GM12878 (cell line): ENCODE results near the gene KLKB1. TPM values are rescaled to one million over a fixed set of nuclear protein-coding genes. Genes with fewer than 3 reads are reported as not detected.

Experiments used
- ATAC-seq: fragments of 200-7000 bp; cut with Tn5 transposase; 3 replicates; pipeline ENCODE4 v1.9.1; 2020; ENCODE audit warnings: mild to moderate bottlenecking, moderate library complexity
- BruUV-seq: library from RNA; stranded (reverse); fragments of 400-500 nt; replicated peaks from 2 replicates; lab custom pipeline; 2021; lab: Mats Ljungman, UMichigan
- CTCF ChIA-PET: fragments of 300-600 bp; sonication (Branson Sonifier 250); formaldehyde crosslinking; extraction: SDS; loops from one replicate; lab custom pipeline; 2021; ENCODE audit warnings: inconsistent platforms; lab: Yijun Ruan, JAX
- POLR2A ChIA-PET: fragments of 350-600 bp; formaldehyde crosslinking; extraction: SDS; loops from one replicate; lab custom pipeline; 2021; ENCODE audit warnings: inconsistent platforms; lab: Charles Lee
- RAD21 ChIA-PET: fragments of 300-600 bp; sonication (Branson Sonifier 250); formaldehyde crosslinking; loops from one replicate; lab custom pipeline; 2023; ENCODE audit warnings: antibody characterized with exemption; ENCODE audit not compliant: unreplicated experiment; lab: Charles Lee
- SMC1A ChIA-PET: fragments of 300-600 bp; sonication (Branson Sonifier 250); formaldehyde crosslinking; loops from one replicate; lab custom pipeline; 2023; ENCODE audit not compliant: unreplicated experiment, uncharacterized antibody; lab: Charles Lee
- DNase-seq: peaks from one replicate; pipeline ENCODE4 v3.0.0-alpha.2; 2011; ENCODE audit warnings: low read depth, low spot score
- FAIRE-seq: peaks from 3 replicates; lab custom pipeline; 2011; peaks lifted over from hg19 to GRCh38; lab: Jason Lieb, UNC
- H2AFZ ChIP-seq: 2 replicates; pipeline ENCODE4 v1.6.0; 2011; ENCODE audit warnings: low read depth, low read length, control low read depth; ENCODE audit not compliant: control insufficient read depth
- H3K27ac ChIP-seq: 2 replicates; pipeline ENCODE4 v1.5.1; 2011; ENCODE audit warnings: control low read depth; ENCODE audit not compliant: control insufficient read depth, insufficient read depth
- H3K27me3 ChIP-seq, 2 experiments: replicated peaks in 1 of 2; 2 replicates each; pipeline versions ENCODE4 v1.6.0 to v1.6.1; 2011; ENCODE audit warnings: low read length in 1 of 2; ENCODE audit not compliant: control insufficient read depth in 2 of 2, insufficient read depth in 2 of 2
- H3K36me3 ChIP-seq, 2 experiments: 2 replicates each; pipeline ENCODE4 v1.5.1; 2011; ENCODE audit warnings: low read length in 1 of 2; ENCODE audit not compliant: control insufficient read depth in 2 of 2, insufficient read depth in 2 of 2
- H3K4me1 ChIP-seq: 2 replicates; pipeline ENCODE4 v1.6.1; 2011; ENCODE audit warnings: mild to moderate bottlenecking, low read length, moderate library complexity, mixed read lengths; ENCODE audit not compliant: control insufficient read depth, insufficient read depth
- H3K4me2 ChIP-seq: 2 replicates; pipeline ENCODE4 v1.6.0; 2011; ENCODE audit warnings: control low read depth; ENCODE audit not compliant: control insufficient read depth, insufficient read depth
- H3K4me3 ChIP-seq: fragments of 200-600 bp; sonication (generic); 2 replicates; pipeline ENCODE4 v1.5.1; 2016
- H3K79me2 ChIP-seq: 2 replicates; pipeline ENCODE4 v1.6.0; 2011; ENCODE audit warnings: low read length; ENCODE audit not compliant: control insufficient read depth, insufficient read depth
- H3K9ac ChIP-seq: 2 replicates; pipeline ENCODE4 v1.8.0; 2011; ENCODE audit warnings: low read length, control low read depth, mixed read lengths; ENCODE audit not compliant: control insufficient read depth, insufficient read depth
- H3K9me3 ChIP-seq: replicated peaks from 3 replicates; pipeline ENCODE4 v1.5.1; 2011; ENCODE audit warnings: mild to moderate bottlenecking, low read length; ENCODE audit not compliant: control insufficient read depth, insufficient read depth
- H4K20me1 ChIP-seq: 2 replicates; pipeline ENCODE4 v1.6.0; 2011; ENCODE audit not compliant: control insufficient read depth, insufficient read depth
- BHLHE40 ChIP-seq, 2 experiments: fragments of 450-650 bp in 1 of 2; IDR thresholded peaks; 2 replicates each; pipeline ENCODE4 v1.6.1; 2011 to 2017; ENCODE audit warnings: low read depth in 2 of 2, borderline replicate concordance in 1 of 2, improper control_type of control experiment in 1 of 2, low read length in 1 of 2, mild to moderate bottlenecking in 1 of 2
- ESRRA ChIP-seq: IDR thresholded peaks from 2 replicates; pipeline ENCODE4 v1.6.1; 2012; ENCODE audit warnings: mild to moderate bottlenecking, low read length, improper control_type of control experiment
- HDGF ChIP-seq: fragments of 450-650 bp; IDR thresholded peaks from 2 replicates; pipeline ENCODE4 v1.6.1; 2016; ENCODE audit warnings: antibody characterized with exemption
- IKZF2 ChIP-seq, 2 experiments: fragments of 450-650 bp; IDR thresholded peaks; 2 replicates each; pipeline ENCODE4 v1.6.1; 2017; ENCODE audit warnings: mild to moderate bottlenecking in 2 of 2, moderate library complexity in 2 of 2
- MLLT1 ChIP-seq: fragments of 450-650 bp; IDR thresholded peaks from 2 replicates; pipeline ENCODE4 v1.6.1; 2016; ENCODE audit warnings: mild to moderate bottlenecking
- RAD21 ChIP-seq: IDR thresholded peaks from 2 replicates; pipeline ENCODE4 v1.6.1; 2011; ENCODE audit warnings: mild to moderate bottlenecking, low read depth, low read length, moderate library complexity; ENCODE audit not compliant: insufficient read depth
- RBBP5 ChIP-seq: fragments of 200-600 bp; sonication (generic); conservative IDR thresholded peaks from 2 replicates; pipeline ENCODE4 v1.6.1; 2016
- REST ChIP-seq: IDR thresholded peaks from 2 replicates; pipeline ENCODE4 v1.6.1; 2012; ENCODE audit warnings: mild to moderate bottlenecking, low read depth, low read length
- WGBS: methylation state at CpG from one replicate; pipeline ENCODE4 v1.1.6; 2016; ENCODE audit warnings: low lambda C conversion rate; ENCODE audit not compliant: insufficient replicate concordance, insufficient coverage; ENCODE audit errors: missing lambda C conversion rate; 5-methylcytosine and 5-hydroxymethylcytosine counted together
- in situ Hi-C: fragments of 300-500 bp; cut with MboI; formaldehyde crosslinking; loops from 9 replicates; pipeline ENCODE4 v1.14.3; 2018; ENCODE audit warnings: mixed read lengths
- intact Hi-C: fragments of 100-400 bp; cut with micrococcal nuclease; formaldehyde crosslinking; loops from one replicate; pipeline ENCODE4 v1.14.2; 2022; ENCODE audit not compliant: unreplicated experiment
- polyA plus RNA-seq, 11 experiments: library from polyadenylated mRNA; depleted of rRNA in 4 of 11; unstranded in 6 of 11; stranded (reverse) in 5 of 11; fragments of >200 nt; fragmentation: Nextera tagmentation in 4 of 11; fragmentation: Illumina TruSeq in 1 of 11; extraction: Ambion mirVana in 4 of 11; extraction: Trizol in 1 of 11; gene quantifications; 1 replicate in 1 of 11; 2 replicates in 10 of 11; pipeline versions ENCODE4 v1.2.1 to v1.2.3, GENCODE V29; 2011 to 2016; ENCODE audit warnings: inconsistent platforms in 2 of 11, missing spikeins in 2 of 11, low read depth in 1 of 11
- total RNA-seq, 4 experiments: library from RNA; depleted of rRNA in 3 of 4; stranded (reverse); fragments of >200 nt in 3 of 4; fragmentation: Illumina TruSeq in 1 of 4; extraction: Trizol in 1 of 4; gene quantifications; 2 replicates each; pipeline versions ENCODE4 v1.2.1 to v1.2.3, GENCODE V29; 2013 to 2021
- TF ChIP-seq, protein P1 (sequence below): fragments of 450-650 bp; IDR thresholded peaks from 2 replicates; pipeline ENCODE4 v1.6.1; 2018; ENCODE audit warnings: mild to moderate bottlenecking, low read depth, moderate library complexity; ENCODE audit not compliant: partially characterized antibody

KLKB1 gene
- total and polyA plus RNA-seq, 10 of the 15 experiments (the other 5 are each of a cell fraction or from before 2014, with no cell fraction given) = 0.04 TPM; not detected in 9

DNA sequence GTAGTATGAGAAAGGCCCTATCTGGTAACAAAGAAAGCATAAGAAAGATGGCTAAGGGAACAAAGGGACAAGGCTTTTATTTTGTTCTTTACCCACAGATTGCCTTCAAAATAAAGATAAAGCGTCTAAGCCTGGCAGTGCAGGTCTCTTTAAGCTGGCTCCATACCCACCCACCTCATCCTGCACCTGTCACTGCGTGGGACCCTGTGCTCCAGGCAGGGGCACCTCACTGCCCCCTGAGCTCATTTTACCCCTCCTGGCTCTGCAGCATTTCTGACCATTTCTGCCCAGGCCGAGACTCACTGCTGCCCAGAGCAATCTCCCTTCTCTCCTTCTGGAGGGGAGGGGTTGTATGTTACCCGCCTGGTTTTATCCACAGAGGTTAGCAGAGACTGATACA, 37.7 kb upstream of the KLKB1 start:
- no peak overlapping the region for H3K27ac ChIP-seq
- ChIA-PET POLR2A (no interaction called here), SMC1A (no interaction called here), RAD21 (no interaction called here), CTCF (no interaction called here)
- peak overlapping the region; percentile 75; the same call in 1 of the 2 replicates for H3K4me3 ChIP-seq
- DNase-seq (no peak), ATAC-seq (no peak), FAIRE-seq (no peak)
- intact Hi-C loops = no loop called here
- H2AFZ ChIP-seq = no peak overlapping the region
- TF ChIP-seq HDGF = no peak
- TF ChIP-seq BHLHE40 (IDR thresholded peaks at IDR 0.05; ENCODE audit: borderline replicate concordance in 1 of 2, low read depth in 2 of 2, low read length in 1 of 2) = no peak
- TF ChIP-seq RAD21 = no peak
- TF ChIP-seq RBBP5 = no peak
- TF ChIP-seq REST = no peak
- TF ChIP-seq ESRRA = no peak
- no peak for TF ChIP-seq IKZF2 (IDR thresholded peaks at IDR 0.05)
- TF ChIP-seq, protein P1, sequence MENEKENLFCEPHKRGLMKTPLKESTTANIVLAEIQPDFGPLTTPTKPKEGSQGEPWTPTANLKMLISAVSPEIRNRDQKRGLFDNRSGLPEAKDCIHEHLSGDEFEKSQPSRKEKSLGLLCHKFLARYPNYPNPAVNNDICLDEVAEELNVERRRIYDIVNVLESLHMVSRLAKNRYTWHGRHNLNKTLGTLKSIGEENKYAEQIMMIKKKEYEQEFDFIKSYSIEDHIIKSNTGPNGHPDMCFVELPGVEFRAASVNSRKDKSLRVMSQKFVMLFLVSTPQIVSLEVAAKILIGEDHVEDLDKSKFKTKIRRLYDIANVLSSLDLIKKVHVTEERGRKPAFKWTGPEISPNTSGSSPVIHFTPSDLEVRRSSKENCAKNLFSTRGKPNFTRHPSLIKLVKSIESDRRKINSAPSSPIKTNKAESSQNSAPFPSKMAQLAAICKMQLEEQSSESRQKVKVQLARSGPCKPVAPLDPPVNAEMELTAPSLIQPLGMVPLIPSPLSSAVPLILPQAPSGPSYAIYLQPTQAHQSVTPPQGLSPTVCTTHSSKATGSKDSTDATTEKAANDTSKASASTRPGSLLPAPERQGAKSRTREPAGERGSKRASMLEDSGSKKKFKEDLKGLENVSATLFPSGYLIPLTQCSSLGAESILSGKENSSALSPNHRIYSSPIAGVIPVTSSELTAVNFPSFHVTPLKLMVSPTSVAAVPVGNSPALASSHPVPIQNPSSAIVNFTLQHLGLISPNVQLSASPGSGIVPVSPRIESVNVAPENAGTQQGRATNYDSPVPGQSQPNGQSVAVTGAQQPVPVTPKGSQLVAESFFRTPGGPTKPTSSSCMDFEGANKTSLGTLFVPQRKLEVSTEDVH = no peak
- TF ChIP-seq MLLT1 = no peak
- H3K9ac ChIP-seq = no peak overlapping the region; the same call in 1 of the 2 replicates
- BruUV-seq = no TSS peak
- 39% methylated on average over 4 of the region's 4 CpGs for WGBS
- no peaks in the 10 kb centered on the region; the same call in 2 of the 3 replicates for H3K9me3 ChIP-seq
- H3K36me3 ChIP-seq = no peaks in the 10 kb centered on the region
- peaks cover 7% of the 10 kb centered on the region for H3K4me1 ChIP-seq
- peak overlapping the region; percentile 89; the same call in 1 of the 2 replicates for H3K4me2 ChIP-seq
- no peaks in the 10 kb centered on the region for H4K20me1 ChIP-seq
- peaks cover 1% of the 10 kb centered on the region for H3K79me2 ChIP-seq
- no peaks in the 10 kb centered on the region for H3K27me3 ChIP-seq
- in situ Hi-C loops = no loop called here
